ENCODE measurements around the gene HS3ST5. TPM values are rescaled to one million over a fixed set of nuclear protein-coding genes. Genes with fewer than 3 reads are reported as not detected.

The HS3ST5 gene
- total RNA-seq, 1 donor from 2014 or later, result not detected

DNA sequence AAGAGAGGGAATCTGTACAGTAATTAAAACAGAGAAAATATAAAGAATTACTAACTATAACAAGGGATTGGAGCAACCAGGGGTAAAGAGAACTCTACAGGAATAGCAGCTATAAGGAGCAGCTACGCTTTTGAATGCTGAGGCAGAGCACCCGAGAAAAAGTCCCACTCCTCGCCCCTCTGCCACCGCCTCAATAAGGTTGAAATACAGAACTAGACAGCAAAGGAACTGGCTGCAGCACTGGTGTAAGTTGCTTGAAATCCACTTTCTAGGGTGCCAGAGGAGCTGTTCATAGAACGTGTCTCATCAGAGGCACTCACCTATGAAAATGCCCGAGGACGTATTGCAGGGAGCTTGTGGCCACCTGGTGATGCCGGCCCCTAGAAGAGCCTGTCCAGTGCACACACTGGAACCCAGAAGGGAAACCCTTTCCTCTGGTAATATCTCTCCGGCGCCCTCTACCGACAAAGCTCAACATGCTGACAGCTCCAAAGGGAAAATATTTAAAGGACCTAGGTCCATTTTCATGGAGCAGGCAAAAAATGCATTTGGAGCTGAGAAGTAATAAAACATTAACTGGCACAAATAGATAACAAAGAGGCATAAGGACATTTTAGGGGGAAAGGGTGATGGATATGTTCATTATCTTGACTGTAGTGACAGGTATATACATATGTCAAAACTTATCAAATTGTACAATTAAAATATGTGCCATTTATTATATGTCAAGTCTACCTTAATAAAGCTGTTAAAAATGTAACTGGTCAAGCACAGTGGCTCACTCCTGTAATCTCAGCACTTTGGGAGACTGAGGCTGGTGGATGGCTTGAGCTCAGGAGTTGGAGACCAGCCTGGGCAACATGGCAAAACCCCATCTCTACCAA lies 234.5 kb downstream of the HS3ST5 start:
- no peaks in the 10 kb centered on the region for H3K36me3 ChIP-seq
- no peak for DNase-seq (ENCODE audit: extremely low spot score in 2 of 2)
- H3K4me3 ChIP-seq, result no peak overlapping the region
- H3K9me3 ChIP-seq, result no peaks in the 10 kb centered on the region
- intact Hi-C loops (cut with DNase I), result no loop called here
- no peak overlapping the region for H3K27ac ChIP-seq
- TF ChIP-seq CTCF (IDR thresholded peaks at IDR 0.05), result no peak
- TF ChIP-seq POLR2A (IDR thresholded peaks at IDR 0.05), result no peak
- no peak for TF ChIP-seq POLR2AphosphoS5 (IDR thresholded peaks at IDR 0.05; ENCODE audit: insufficient read depth in 1 of 2, low read depth in 1 of 2)
- H3K27me3 ChIP-seq, result no peaks in the 10 kb centered on the region
- H3K4me1 ChIP-seq, result no peaks in the 10 kb centered on the region

DNA sequence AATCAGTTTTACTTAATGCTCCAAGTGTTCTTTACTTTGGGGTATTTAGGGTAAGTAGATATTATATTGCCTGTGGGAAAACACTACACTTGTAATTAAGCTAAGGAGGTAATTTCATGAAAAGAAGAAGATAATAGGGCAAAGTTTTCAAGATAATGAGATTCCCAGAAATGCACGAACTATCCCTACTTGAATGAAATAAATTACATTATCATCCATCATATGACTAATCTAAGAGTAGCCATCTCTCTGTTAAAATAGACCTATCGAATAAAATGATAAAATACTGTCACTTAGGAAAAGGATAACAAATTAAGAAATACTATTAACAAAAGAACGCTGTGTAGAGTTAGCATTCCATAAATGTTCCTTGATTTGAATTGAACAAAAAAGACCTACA lies 236.8 kb downstream of the HS3ST5 start:
- H3K4me1 ChIP-seq, result no peaks in the 10 kb centered on the region
- no peaks in the 10 kb centered on the region for H3K27me3 ChIP-seq
- intact Hi-C loops (cut with DNase I), result no loop called here
- H3K9me3 ChIP-seq, result no peaks in the 10 kb centered on the region
- H3K27ac ChIP-seq, result no peak overlapping the region
- TF ChIP-seq POLR2AphosphoS5 (IDR thresholded peaks at IDR 0.05; ENCODE audit: insufficient read depth in 1 of 2, low read depth in 1 of 2) (no peak), CTCF (IDR thresholded peaks at IDR 0.05) (no peak), POLR2A (IDR thresholded peaks at IDR 0.05) (no peak)
- no peaks in the 10 kb centered on the region for H3K36me3 ChIP-seq
- no peak for DNase-seq (ENCODE audit: extremely low spot score in 2 of 2)
- H3K4me3 ChIP-seq, result no peak overlapping the region

GRCh38 chr6:114101255-114101654 lies 241.6 kb downstream of the HS3ST5 start:
- Histone ChIP-seq H3K9me3 (no peaks in the 10 kb centered on the region), H3K4me3 (no peak overlapping the region), H3K27me3 (no peaks in the 10 kb centered on the region), H3K27ac (no peak overlapping the region), H3K36me3 (no peaks in the 10 kb centered on the region), H3K4me1 (no peaks in the 10 kb centered on the region)
- TF ChIP-seq CTCF (IDR thresholded peaks at IDR 0.05), result no peak
- TF ChIP-seq POLR2A (IDR thresholded peaks at IDR 0.05), result no peak
- TF ChIP-seq POLR2AphosphoS5 (IDR thresholded peaks at IDR 0.05; ENCODE audit: insufficient read depth in 1 of 2, low read depth in 1 of 2), result no peak
- no peak for DNase-seq (ENCODE audit: extremely low spot score in 2 of 2)
- intact Hi-C loops (cut with DNase I), result no loop called here

DNA sequence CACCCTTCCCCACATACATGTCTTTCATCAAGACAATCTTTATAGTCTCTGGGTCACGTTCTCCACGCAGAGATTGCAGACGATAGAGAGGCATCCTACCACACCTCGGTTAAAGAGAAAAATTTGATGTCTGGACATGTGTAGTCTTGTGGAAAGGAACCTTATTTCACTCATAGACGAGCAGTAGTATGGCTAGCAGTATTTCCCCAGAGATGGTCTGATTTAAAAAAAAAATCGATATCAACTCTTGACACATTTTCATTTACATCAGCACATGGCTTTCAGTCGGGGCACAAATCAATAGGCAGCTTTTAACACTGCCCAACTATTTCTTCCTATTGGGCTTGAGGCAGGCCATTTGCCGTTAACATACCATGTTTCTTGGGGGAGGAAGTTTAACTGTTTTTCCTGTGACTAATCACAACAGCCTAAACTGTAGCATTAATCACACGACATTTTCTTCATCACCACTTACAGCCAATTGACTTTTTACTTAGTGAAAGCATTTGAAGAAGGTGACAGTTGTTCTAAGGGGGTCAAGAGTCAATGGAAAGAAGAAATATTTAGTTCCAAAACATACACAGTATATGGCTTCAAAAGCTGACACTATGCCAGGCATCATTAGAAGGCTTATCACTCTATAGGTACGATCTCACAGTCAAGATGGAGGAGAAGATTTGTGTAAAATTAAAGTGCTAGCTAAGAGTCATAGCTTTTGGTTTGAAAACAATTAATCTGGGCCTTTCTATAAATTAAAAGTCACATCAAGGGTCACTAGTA lies 242.4 kb downstream of the HS3ST5 start:
- intact Hi-C loops (cut with DNase I), result no loop called here
- TF ChIP-seq POLR2A (IDR thresholded peaks at IDR 0.05) (no peak), CTCF (IDR thresholded peaks at IDR 0.05) (no peak), POLR2AphosphoS5 (IDR thresholded peaks at IDR 0.05; ENCODE audit: insufficient read depth in 1 of 2, low read depth in 1 of 2) (no peak)
- Histone ChIP-seq H3K27ac (no peak overlapping the region), H3K4me1 (no peaks in the 10 kb centered on the region), H3K4me3 (no peak overlapping the region), H3K36me3 (no peaks in the 10 kb centered on the region), H3K27me3 (no peaks in the 10 kb centered on the region), H3K9me3 (no peaks in the 10 kb centered on the region)
- no peak for DNase-seq (ENCODE audit: extremely low spot score in 2 of 2)
